Astrocyte of the cerebellum (primary cell): ENCODE measurements around the gene SFTA2.

ENCODE experiments used
- DNase-seq: peaks from one replicate; pipeline ENCODE4 v3.0.0-alpha.2; 2011; ENCODE audit warnings: low read depth
- H3K4me3 ChIP-seq: 2 replicates; pipeline ENCODE4 v1.5.1; 2011; ENCODE audit warnings: mild to moderate bottlenecking, low read depth, low read length, moderate library complexity
- CTCF ChIP-seq: IDR thresholded peaks from 2 replicates; pipeline ENCODE4 v1.5.1; 2012; ENCODE audit warnings: low read length, low read depth, moderate library complexity, mild to moderate bottlenecking; ENCODE audit errors: missing control alignments
- in situ Hi-C: cut with HindIII; loops from 2 replicates; pipeline ENCODE4 v1.10.0; 2017; ENCODE audit warnings: low sequenced_read_pairs

SFTA2 gene

GRCh38 chr6:30898750-30899360 is 33.1 kb downstream of the SFTA2 start:
- H3K4me3 ChIP-seq, result no peak overlapping the region
- no peak for DNase-seq
- in situ Hi-C loops, result no loop called here
- TF ChIP-seq CTCF, result no peak

DNA sequence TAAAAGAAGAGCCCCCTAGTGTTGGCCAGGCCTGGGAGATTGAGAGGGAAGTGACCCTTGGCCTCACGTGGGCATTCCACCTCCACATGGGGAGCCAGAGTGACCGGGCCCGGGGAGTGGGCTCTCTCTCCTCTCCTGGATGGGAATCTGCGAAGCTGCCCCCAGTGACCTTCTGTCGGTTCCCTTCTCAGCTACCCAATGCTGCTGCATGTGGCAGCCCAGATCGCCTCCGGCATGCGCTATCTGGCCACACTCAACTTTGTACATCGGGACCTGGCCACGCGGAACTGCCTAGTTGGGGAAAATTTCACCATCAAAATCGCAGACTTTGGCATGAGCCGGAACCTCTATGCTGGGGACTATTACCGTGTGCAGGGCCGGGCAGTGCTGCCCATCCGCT is 34.1 kb downstream of the SFTA2 start:
- TF ChIP-seq CTCF, result no peak
- in situ Hi-C loops, result no loop called here
- no peak for DNase-seq
- no peak overlapping the region for H3K4me3 ChIP-seq

GRCh38 chr6:30896541-30896940 is 35.4 kb downstream of the SFTA2 start:
- DNase-seq, result no peak
- in situ Hi-C loops, result no loop called here
- H3K4me3 ChIP-seq, result no peak overlapping the region
- TF ChIP-seq CTCF, result no peak

DNA sequence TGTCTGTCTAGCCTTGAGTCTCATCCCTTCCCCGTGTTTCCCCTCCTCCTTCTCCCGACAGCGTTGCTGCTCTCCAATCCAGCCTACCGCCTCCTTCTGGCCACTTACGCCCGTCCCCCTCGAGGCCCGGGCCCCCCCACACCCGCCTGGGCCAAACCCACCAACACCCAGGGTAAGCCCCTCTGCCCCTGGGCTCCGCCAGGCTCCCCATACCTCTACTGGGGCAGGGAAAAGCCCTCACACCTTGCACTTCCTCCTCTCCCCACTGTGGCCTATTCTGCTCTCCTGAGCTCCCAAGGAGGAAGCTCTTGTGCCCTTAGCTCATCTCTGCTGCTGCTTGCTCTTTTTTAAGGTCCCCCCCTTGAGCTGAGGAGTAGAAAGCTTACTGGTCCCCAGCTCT is 36.6 kb downstream of the SFTA2 start:
- no peak for DNase-seq
- TF ChIP-seq CTCF, result no peak
- in situ Hi-C loops, result no loop called here
- no peak overlapping the region for H3K4me3 ChIP-seq

DNA sequence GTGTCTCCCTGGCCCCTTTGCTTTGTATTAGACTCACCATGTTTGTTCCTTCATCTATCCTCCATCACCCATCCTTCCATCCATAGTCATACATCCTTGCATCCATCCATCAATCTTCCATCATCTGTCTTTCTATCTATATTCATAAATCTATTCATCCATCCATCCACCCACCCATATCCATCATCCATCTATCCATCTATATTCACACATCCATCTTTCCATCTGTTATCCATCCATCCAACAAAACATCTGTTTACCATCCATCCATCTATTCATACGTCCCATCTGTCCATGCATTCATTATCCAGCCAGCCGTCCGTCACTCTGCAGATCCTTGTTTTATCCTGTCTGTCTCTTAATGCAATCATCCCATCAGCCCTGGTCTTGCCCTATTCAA is 37.0 kb downstream of the SFTA2 start:
- in situ Hi-C loops, result no loop called here
- no peak overlapping the region for H3K4me3 ChIP-seq
- TF ChIP-seq CTCF, result no peak
- no peak for DNase-seq

DNA sequence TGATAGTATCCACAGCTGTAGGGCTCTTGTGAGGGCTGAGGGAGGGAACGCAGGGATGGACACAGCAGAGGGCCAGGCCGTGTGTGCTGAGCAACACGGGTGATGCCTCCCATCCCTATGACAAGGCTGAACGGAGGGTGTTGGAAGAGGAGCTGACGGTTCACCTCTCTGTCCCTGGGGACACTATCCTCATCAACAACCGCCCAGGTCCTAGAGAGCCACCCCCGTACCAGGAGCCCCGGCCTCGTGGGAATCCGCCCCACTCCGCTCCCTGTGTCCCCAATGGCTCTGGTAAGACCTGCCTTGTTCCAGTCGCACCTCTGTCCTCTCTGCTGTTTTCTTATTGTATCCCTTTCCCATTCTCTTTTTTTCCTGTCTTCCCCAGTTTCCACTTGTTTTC is 37.6 kb downstream of the SFTA2 start:
- in situ Hi-C loops, result no loop called here
- TF ChIP-seq CTCF, result no peak
- H3K4me3 ChIP-seq, result no peak overlapping the region
- no peak for DNase-seq

DNA sequence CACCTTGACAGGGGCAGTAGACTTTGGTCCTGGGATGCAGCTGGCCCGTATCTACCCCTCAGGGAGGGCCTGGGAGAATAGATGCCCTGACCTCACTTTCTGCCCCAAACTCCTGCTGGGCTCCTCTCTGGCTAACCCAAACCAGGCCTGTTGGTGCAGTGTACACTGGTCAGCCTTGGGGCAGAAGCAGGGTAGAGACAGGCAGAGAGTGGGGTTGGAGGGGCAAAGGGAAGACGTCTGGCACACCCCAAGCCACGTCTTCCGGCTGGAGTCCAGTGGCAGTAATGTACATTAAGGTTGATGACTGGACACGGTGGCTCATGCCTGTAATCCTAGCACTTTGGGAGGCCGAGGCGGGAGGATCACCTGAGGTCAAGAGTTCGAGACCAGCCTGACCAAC is 38.3 kb downstream of the SFTA2 start:
- no peak overlapping the region for H3K4me3 ChIP-seq
- DNase-seq, result no peak
- in situ Hi-C loops, result no loop called here
- TF ChIP-seq CTCF, result no peak
